Rectal smooth muscle tissue (tissue), 1 donor: ENCODE results near the gene VASP.
A peak's percentile ranks its signal among the peaks of the same experiment; 100 is the strongest.

Experiments
- H3K27ac ChIP-seq: one replicate; pipeline ENCODE4 v1.7.0; 2013; ENCODE audit warnings: low read depth, low read length, inconsistent platforms
- H3K27me3 ChIP-seq: one replicate; pipeline ENCODE4 v1.7.0; 2013; ENCODE audit warnings: low read length; ENCODE audit not compliant: control insufficient read depth, insufficient read depth
- H3K36me3 ChIP-seq: one replicate; pipeline ENCODE4 v1.7.0; 2013; ENCODE audit warnings: low read length; ENCODE audit not compliant: control insufficient read depth, insufficient read depth
- H3K4me1 ChIP-seq: one replicate; pipeline ENCODE4 v1.7.0; 2013; ENCODE audit warnings: low read length; ENCODE audit not compliant: control insufficient read depth, insufficient read depth
- H3K4me3 ChIP-seq: one replicate; pipeline ENCODE4 v1.7.0; 2013; ENCODE audit warnings: low read length
- H3K9ac ChIP-seq: one replicate; pipeline ENCODE4 v1.7.0; 2013; ENCODE audit warnings: low read length

The VASP gene

GRCh38 chr19:45469132-45469944, 37.9 kb upstream of the VASP start:
- H3K36me3 ChIP-seq, result peaks cover 2% of the 10 kb centered on the region
- peak overlapping the region; percentile 89 for H3K27ac ChIP-seq
- H3K4me3 ChIP-seq, result peak overlapping the region; percentile 99
- peaks cover 13% of the 10 kb centered on the region for H3K4me1 ChIP-seq
- H3K27me3 ChIP-seq, result no peaks in the 10 kb centered on the region
- peak overlapping the region; percentile 98 for H3K9ac ChIP-seq

DNA sequence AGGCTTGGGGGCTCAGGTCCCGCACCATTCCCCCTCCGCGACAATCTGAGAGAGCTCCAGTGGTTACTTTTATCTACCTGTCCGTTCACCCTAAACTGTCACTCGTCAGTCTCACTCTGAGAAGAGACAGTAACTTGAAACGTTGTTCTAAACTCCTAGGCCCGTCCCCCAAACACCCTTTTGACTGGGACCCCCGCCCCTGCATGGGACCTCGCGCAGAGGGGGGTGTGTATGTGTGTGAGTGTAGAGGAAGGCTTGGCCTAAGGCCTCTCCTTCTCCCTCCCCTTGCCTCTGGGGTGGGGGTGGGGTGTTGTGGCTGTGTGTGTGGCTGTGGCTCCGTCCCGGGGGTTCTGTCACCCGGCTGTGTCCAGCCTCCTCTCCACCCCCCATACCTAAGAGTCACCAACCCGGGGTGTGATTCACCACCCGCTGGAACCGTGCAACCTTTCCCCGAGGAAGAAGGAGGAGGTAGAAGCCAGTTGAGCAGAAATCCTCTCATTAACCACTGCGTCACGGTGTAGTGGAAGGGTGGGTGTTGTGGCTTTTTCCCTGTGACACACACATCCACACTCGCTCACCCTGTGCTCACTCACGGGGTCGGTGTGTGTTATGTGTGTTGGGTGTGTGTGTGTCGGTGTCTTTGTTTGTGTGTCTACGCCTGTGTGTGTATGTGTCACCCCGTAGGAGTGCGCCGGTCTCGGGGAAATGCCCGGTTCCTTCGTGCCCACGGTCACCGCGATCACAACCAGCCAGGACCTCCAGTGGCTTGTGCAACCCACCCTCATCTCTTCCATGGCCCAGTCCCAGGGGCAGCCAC, 37.1 kb upstream of the VASP start:
- Histone ChIP-seq H3K36me3 (peaks cover 2% of the 10 kb centered on the region), H3K9ac (peak overlapping the region; percentile 98), H3K4me1 (peaks cover 13% of the 10 kb centered on the region), H3K4me3 (peak overlapping the region; percentile 99), H3K27me3 (no peaks in the 10 kb centered on the region), H3K27ac (peak overlapping the region; percentile 89)

DNA sequence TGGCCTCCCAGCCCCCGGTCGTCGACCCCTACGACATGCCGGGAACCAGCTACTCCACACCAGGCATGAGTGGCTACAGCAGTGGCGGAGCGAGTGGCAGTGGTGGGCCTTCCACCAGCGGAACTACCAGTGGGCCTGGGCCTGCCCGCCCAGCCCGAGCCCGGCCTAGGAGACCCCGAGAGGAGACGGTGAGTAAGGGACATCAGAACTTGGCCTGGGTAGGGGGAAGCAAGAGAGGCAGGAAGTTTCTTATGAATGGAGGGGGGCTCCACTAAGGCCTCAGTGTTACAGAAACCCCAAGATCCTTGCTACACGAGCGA, 36.6 kb upstream of the VASP start:
- peaks cover 13% of the 10 kb centered on the region for H3K4me1 ChIP-seq
- H3K27me3 ChIP-seq, result no peaks in the 10 kb centered on the region
- H3K4me3 ChIP-seq, result peak overlapping the region; percentile 99
- H3K27ac ChIP-seq, result no peak overlapping the region
- H3K36me3 ChIP-seq, result peaks cover 2% of the 10 kb centered on the region
- H3K9ac ChIP-seq, result no peak overlapping the region

GRCh38 chr19:45471111-45471930, 36.0 kb upstream of the VASP start:
- H3K36me3 ChIP-seq, result peaks cover 2% of the 10 kb centered on the region
- peaks cover 13% of the 10 kb centered on the region for H3K4me1 ChIP-seq
- peak overlapping the region; percentile 99 for H3K4me3 ChIP-seq
- H3K27ac ChIP-seq, result no peak overlapping the region
- no peak overlapping the region for H3K9ac ChIP-seq
- no peaks in the 10 kb centered on the region for H3K27me3 ChIP-seq

GRCh38 chr19:45471931-45472562, 35.2 kb upstream of the VASP start:
- Histone ChIP-seq H3K4me3 (no peak overlapping the region), H3K36me3 (peaks cover 2% of the 10 kb centered on the region), H3K27ac (no peak overlapping the region), H3K9ac (no peak overlapping the region), H3K27me3 (no peaks in the 10 kb centered on the region), H3K4me1 (peaks cover 12% of the 10 kb centered on the region)

GRCh38 chr19:45472563-45473366, 34.5 kb upstream of the VASP start:
- no peak overlapping the region for H3K4me3 ChIP-seq
- H3K36me3 ChIP-seq, result peaks cover 2% of the 10 kb centered on the region
- no peak overlapping the region for H3K27ac ChIP-seq
- peaks cover 8% of the 10 kb centered on the region for H3K4me1 ChIP-seq
- H3K9ac ChIP-seq, result no peak overlapping the region
- no peaks in the 10 kb centered on the region for H3K27me3 ChIP-seq

DNA sequence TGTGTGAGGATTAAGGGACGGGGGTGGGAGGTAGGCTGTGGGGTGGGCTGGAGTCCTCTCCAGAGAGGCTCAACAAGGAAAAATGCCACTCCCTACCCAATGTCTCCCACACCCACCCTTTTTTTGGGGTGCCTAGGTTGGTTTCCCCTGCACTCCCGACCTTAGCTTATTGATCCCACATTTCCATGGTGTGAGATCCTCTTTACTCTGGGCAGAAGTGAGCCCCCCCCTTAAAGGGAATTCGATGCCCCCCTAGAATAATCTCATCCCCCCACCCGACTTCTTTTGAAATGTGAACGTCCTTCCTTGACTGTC, 34.0 kb upstream of the VASP start:
- H3K4me3 ChIP-seq, result no peak overlapping the region
- H3K27me3 ChIP-seq, result no peaks in the 10 kb centered on the region

DNA sequence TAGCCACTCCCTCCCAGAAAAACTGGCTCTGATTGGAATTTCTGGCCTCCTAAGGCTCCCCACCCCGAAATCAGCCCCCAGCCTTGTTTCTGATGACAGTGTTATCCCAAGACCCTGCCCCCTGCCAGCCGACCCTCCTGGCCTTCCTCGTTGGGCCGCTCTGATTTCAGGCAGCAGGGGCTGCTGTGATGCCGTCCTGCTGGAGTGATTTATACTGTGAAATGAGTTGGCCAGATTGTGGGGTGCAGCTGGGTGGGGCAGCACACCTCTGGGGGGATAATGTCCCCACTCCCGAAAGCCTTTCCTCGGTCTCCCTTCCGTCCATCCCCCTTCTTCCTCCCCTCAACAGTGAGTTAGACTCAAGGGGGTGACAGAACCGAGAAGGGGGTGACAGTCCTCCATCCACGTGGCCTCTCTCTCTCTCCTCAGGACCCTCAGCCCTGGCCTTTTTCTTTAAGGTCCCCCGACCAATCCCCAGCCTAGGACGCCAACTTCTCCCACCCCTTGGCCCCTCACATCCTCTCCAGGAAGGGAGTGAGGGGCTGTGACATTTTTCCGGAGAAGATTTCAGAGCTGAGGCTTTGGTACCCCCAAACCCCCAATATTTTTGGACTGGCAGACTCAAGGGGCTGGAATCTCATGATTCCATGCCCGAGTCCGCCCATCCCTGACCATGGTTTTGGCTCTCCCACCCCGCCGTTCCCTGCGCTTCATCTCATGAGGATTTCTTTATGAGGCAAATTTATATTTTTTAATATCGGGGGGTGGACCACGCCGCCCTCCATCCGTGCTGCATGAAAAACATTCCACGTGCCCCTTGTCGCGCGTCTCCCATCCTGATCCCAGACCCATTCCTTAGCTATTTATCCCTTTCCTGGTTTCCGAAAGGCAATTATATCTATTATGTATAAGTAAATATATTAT, 33.3 kb upstream of the VASP start:
- Histone ChIP-seq H3K4me3 (no peak overlapping the region), H3K4me1 (peaks cover 8% of the 10 kb centered on the region), H3K27me3 (no peaks in the 10 kb centered on the region), H3K36me3 (peaks cover 2% of the 10 kb centered on the region), H3K9ac (no peak overlapping the region), H3K27ac (no peak overlapping the region)

More for the DNA sequence above, 34.0 kb upstream of the VASP start:
- peaks cover 8% of the 10 kb centered on the region for H3K4me1 ChIP-seq
- no peak overlapping the region for H3K9ac ChIP-seq
- no peak overlapping the region for H3K27ac ChIP-seq
- peaks cover 2% of the 10 kb centered on the region for H3K36me3 ChIP-seq

GRCh38 chr19:45474606-45475521, 32.4 kb upstream of the VASP start:
- Histone ChIP-seq H3K27me3 (no peaks in the 10 kb centered on the region), H3K4me3 (no peak overlapping the region), H3K4me1 (peaks cover 6% of the 10 kb centered on the region), H3K9ac (no peak overlapping the region), H3K36me3 (peaks cover 2% of the 10 kb centered on the region), H3K27ac (no peak overlapping the region)

DNA sequence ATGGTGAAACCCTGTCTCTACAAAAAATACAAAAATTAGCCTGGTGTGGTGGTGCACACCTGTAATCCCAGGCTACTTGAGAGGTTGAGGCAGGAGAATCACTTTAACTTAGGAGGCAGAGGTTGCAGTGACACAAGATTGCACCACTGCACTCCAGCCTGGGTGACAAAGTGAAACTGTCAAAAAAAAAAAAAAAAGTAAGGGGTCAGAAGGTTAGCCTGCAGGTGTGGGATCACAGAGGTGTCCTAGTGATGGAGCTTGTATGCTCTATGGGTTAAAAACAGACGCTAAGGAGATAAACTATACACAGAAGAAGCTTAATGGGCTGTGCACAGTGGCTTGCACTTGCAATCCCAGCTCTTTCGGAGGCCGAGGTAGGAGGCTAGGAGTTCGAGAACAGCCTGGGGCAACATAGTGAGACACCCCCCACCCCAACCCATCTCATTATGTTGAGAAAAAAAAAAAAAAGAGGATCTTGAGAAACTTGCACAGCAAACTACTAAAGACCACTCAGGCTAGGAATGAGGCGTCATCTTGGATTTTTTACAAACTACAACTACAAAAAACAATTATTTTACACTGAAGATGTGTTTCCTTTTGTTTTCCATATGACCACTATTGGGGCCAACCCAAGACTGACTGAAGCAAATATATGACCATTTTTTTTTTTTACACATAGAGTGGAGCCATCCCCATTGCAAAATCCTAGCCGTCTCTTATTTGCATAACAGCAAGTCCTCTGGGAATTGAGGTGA, 31.6 kb upstream of the VASP start:
- no peak overlapping the region for H3K4me3 ChIP-seq
- no peak overlapping the region for H3K27ac ChIP-seq
- H3K27me3 ChIP-seq, result no peaks in the 10 kb centered on the region
- no peaks in the 10 kb centered on the region for H3K4me1 ChIP-seq
- peaks cover 2% of the 10 kb centered on the region for H3K36me3 ChIP-seq
- no peak overlapping the region for H3K9ac ChIP-seq
